IMR-90 (cell line): ENCODE measurements around the gene COX10. TPM values are rescaled to one million over a fixed set of nuclear protein-coding genes. Genes with fewer than 3 reads are reported as not detected.

ENCODE experiments used
- ATAC-seq: fragments of 200-7000 bp; cut with Tn5 transposase; 2 replicates; pipeline ENCODE4 v1.9.1; 2020; ENCODE audit warnings: low read depth, mild to moderate bottlenecking, moderate library complexity
- BruUV-seq: library from RNA; stranded (reverse); fragments of 400-500 nt; replicated peaks from 2 replicates; lab custom pipeline; 2021; lab: Mats Ljungman, UMichigan
- CTCF ChIA-PET: fragments of 300-600 bp; formaldehyde crosslinking; extraction: SDS; loops from one replicate; lab custom pipeline; 2021; ENCODE audit warnings: antibody characterized with exemption; lab: Yijun Ruan, JAX
- POLR2A ChIA-PET: fragments of 300-600 bp; sonication (Branson Sonifier 250); formaldehyde crosslinking; loops from one replicate; lab custom pipeline; 2022; ENCODE audit warnings: antibody characterized with exemption; ENCODE audit not compliant: unreplicated experiment; lab: Charles Lee
- DNase-seq: peaks from one replicate; pipeline ENCODE4 v3.0.0; 2013
- H2AFZ ChIP-seq: replicated peaks from 2 replicates; pipeline ENCODE3; 2013; ENCODE audit warnings: low read length, mild to moderate bottlenecking; ENCODE audit not compliant: poor library complexity
- H2AK5ac ChIP-seq: 2 replicates; pipeline ENCODE4 v1.6.1; 2013; ENCODE audit warnings: low read depth, low read length, inconsistent platforms
- H2AK9ac ChIP-seq: replicated peaks from 2 replicates; pipeline ENCODE3; 2013; ENCODE audit warnings: mild to moderate bottlenecking, low read depth, low read length, moderate library complexity; ENCODE audit not compliant: poor library complexity
- H2BK120ac ChIP-seq: 2 replicates; pipeline ENCODE4 v1.6.1; 2013; ENCODE audit warnings: low read depth, low read length, inconsistent platforms
- H2BK15ac ChIP-seq: 3 replicates; pipeline ENCODE4 v1.6.1; 2013; ENCODE audit warnings: low read depth, low read length, inconsistent platforms
- H2BK20ac ChIP-seq: 2 replicates; pipeline ENCODE4 v1.6.1; 2013; ENCODE audit warnings: low read depth, mild to moderate bottlenecking, inconsistent platforms, low read length, moderate library complexity
- H2BK5ac ChIP-seq: 2 replicates; pipeline ENCODE4 v1.6.1; 2013; ENCODE audit warnings: mild to moderate bottlenecking, low read depth, low read length, inconsistent platforms; ENCODE audit not compliant: poor library complexity, severe bottlenecking
- H3K14ac ChIP-seq: replicated peaks from 2 replicates; pipeline ENCODE4 v1.6.1; 2013; ENCODE audit warnings: low read depth, low read length, inconsistent platforms
- H3K18ac ChIP-seq: 2 replicates; pipeline ENCODE4 v1.6.1; 2013; ENCODE audit warnings: low read depth, low read length, control low read depth
- H3K23ac ChIP-seq: 2 replicates; pipeline ENCODE4 v1.6.1; 2013; ENCODE audit warnings: low read depth, low read length, inconsistent platforms
- H3K27ac ChIP-seq: 2 replicates; pipeline ENCODE4 v1.5.1; 2013; ENCODE audit warnings: mild to moderate bottlenecking, control low read depth, low read length; ENCODE audit not compliant: insufficient read depth
- H3K27me3 ChIP-seq: 2 replicates; pipeline ENCODE4 v1.6.1; 2013; ENCODE audit warnings: low read length; ENCODE audit not compliant: control insufficient read depth, insufficient read depth
- H3K36me3 ChIP-seq: 2 replicates; pipeline ENCODE4 v1.6.1; 2013; ENCODE audit warnings: low read length, mixed read lengths; ENCODE audit not compliant: control insufficient read depth, insufficient read depth
- H3K4ac ChIP-seq: 2 replicates; pipeline ENCODE4 v1.6.1; 2013; ENCODE audit warnings: low read depth, low read length, inconsistent platforms
- H3K4me1 ChIP-seq: 2 replicates; pipeline ENCODE4 v1.6.1; 2013; ENCODE audit warnings: low read length, mixed read lengths; ENCODE audit not compliant: control insufficient read depth, insufficient read depth
- H3K4me2 ChIP-seq: 2 replicates; pipeline ENCODE4 v1.6.1; 2013; ENCODE audit warnings: low read depth, mild to moderate bottlenecking, control low read depth, low read length, moderate library complexity
- H3K4me3 ChIP-seq: 2 replicates; pipeline ENCODE4 v1.5.1; 2013; ENCODE audit warnings: low read depth, mild to moderate bottlenecking, control low read depth, low read length, moderate library complexity; ENCODE audit not compliant: insufficient read depth
- H3K56ac ChIP-seq: 2 replicates; pipeline ENCODE4 v1.6.1; 2013; ENCODE audit warnings: low read length, inconsistent platforms; ENCODE audit not compliant: insufficient read depth; ENCODE audit errors: extremely low read depth
- H3K79me1 ChIP-seq, 2 experiments: 2 replicates each; pipeline ENCODE4 v1.6.1; 2013; ENCODE audit warnings: low read length in 2 of 2, inconsistent platforms in 1 of 2, low read depth in 1 of 2
- H3K9ac ChIP-seq: 2 replicates; pipeline ENCODE4 v1.6.1; 2013; ENCODE audit warnings: low read depth, low read length, control low read depth
- H3K9me1 ChIP-seq: 2 replicates; pipeline ENCODE4 v1.6.1; 2013; ENCODE audit warnings: low read length, inconsistent platforms; ENCODE audit not compliant: insufficient read depth
- H3K9me3 ChIP-seq: 2 replicates; pipeline ENCODE4 v1.6.1; 2013; ENCODE audit warnings: low read length; ENCODE audit not compliant: control insufficient read depth, insufficient read depth
- H4K20me1 ChIP-seq: 2 replicates; pipeline ENCODE4 v1.6.1; 2013; ENCODE audit warnings: low read length, inconsistent platforms; ENCODE audit not compliant: insufficient read depth
- H4K5ac ChIP-seq: 2 replicates; pipeline ENCODE4 v1.6.1; 2013; ENCODE audit warnings: mild to moderate bottlenecking, low read depth, low read length, control low read depth
- H4K8ac ChIP-seq, 2 experiments: 2 replicates each; pipeline ENCODE4 v1.6.1; 2013; ENCODE audit warnings: low read depth in 2 of 2, low read length in 2 of 2, control low read depth in 1 of 2, inconsistent platforms in 1 of 2
- H4K91ac ChIP-seq: 2 replicates; pipeline ENCODE4 v1.6.1; 2013; ENCODE audit warnings: low read depth, low read length, inconsistent platforms; ENCODE audit not compliant: insufficient read depth
- BHLHE40 ChIP-seq: fragments of 150-350 bp; IDR thresholded peaks from 2 replicates; pipeline ENCODE4 v1.6.1; 2016; ENCODE audit warnings: mild to moderate bottlenecking, low read depth, low read length
- CEBPB ChIP-seq: IDR thresholded peaks from 2 replicates; pipeline ENCODE4 v1.6.1; 2012; ENCODE audit warnings: low read depth, low read length, improper control_type of control experiment
- CHD1 ChIP-seq: IDR thresholded peaks from 2 replicates; pipeline ENCODE4 v1.6.1; 2012; ENCODE audit warnings: low read depth, low read length, improper control_type of control experiment
- FOS ChIP-seq: fragments of 150-350 bp; IDR thresholded peaks from 2 replicates; pipeline ENCODE4 v1.6.1; 2016; ENCODE audit warnings: low read depth, low read length
- MAFK ChIP-seq: IDR thresholded peaks from 2 replicates; pipeline ENCODE4 v1.6.1; 2012; ENCODE audit warnings: low read depth, low read length, improper control_type of control experiment
- MAZ ChIP-seq: IDR thresholded peaks from 2 replicates; pipeline ENCODE4 v1.6.1; 2012; ENCODE audit warnings: low read depth, mild to moderate bottlenecking, low read length, improper control_type of control experiment, moderate library complexity, borderline replicate concordance
- MXI1 ChIP-seq: IDR thresholded peaks from 2 replicates; pipeline ENCODE4 v1.6.1; 2012; ENCODE audit warnings: low read depth, mild to moderate bottlenecking, low read length, moderate library complexity, borderline replicate concordance
- NFE2L2 ChIP-seq: fragments of 150-350 bp; IDR thresholded peaks from 2 replicates; pipeline ENCODE4 v1.6.1; 2016; ENCODE audit warnings: low read depth, mild to moderate bottlenecking, low read length
- POLR2A ChIP-seq: IDR thresholded peaks from 2 replicates; pipeline ENCODE4 v1.6.1; 2012; ENCODE audit warnings: mild to moderate bottlenecking, low read depth, low read length
- RAD21 ChIP-seq: IDR thresholded peaks from 2 replicates; pipeline ENCODE4 v1.6.1; 2012; ENCODE audit warnings: low read length, improper control_type of control experiment
- RCOR1 ChIP-seq: IDR thresholded peaks from 2 replicates; pipeline ENCODE4 v1.6.1; 2012; ENCODE audit warnings: mild to moderate bottlenecking, low read length, improper control_type of control experiment; ENCODE audit not compliant: insufficient replicate concordance
- RFX5 ChIP-seq: IDR thresholded peaks from 2 replicates; pipeline ENCODE4 v1.8.0; 2012; ENCODE audit warnings: low read depth, mild to moderate bottlenecking, low read length, moderate library complexity
- SMC3 ChIP-seq: fragments of 150-350 bp; IDR thresholded peaks from 2 replicates; pipeline ENCODE4 v1.6.1; 2016; ENCODE audit warnings: low read depth, mild to moderate bottlenecking, antibody characterized with exemption, low read length, moderate library complexity
- WGBS, 2 experiments: methylation state at CpG; one replicate each; pipeline versions ENCODE4 v1.1.5 to v1.1.7; 2013; ENCODE audit warnings: missing lambda C conversion rate in 2 of 2; ENCODE audit not compliant: insufficient read length in 1 of 2; ENCODE audit errors: extremely low coverage in 2 of 2; 5-methylcytosine and 5-hydroxymethylcytosine counted together
- dilution Hi-C: fragments of 300-500 bp; cut with HindIII; formaldehyde crosslinking; loops from one replicate; pipeline ENCODE4 v1.14.3; 2018; ENCODE audit warnings: low sequenced_read_pairs; ENCODE audit not compliant: unreplicated experiment
- in situ Hi-C: fragments of 300-500 bp; cut with MboI; formaldehyde crosslinking; loops from 3 replicates; pipeline ENCODE4 v1.14.3; 2019; ENCODE audit warnings: low sequenced_read_pairs, inconsistent platforms, mixed read lengths
- intact Hi-C: fragments of 100-400 bp; cut with micrococcal nuclease; formaldehyde crosslinking; loops from 2 replicates; pipeline ENCODE4 v1.10.0; 2022
- polyA plus RNA-seq, 3 experiments: library from polyadenylated mRNA; depleted of rRNA; stranded (reverse); fragments of >200 nt; gene quantifications; 2 replicates each; pipeline ENCODE4 v1.2.3, GENCODE V29; 2012; ENCODE audit warnings: low replicate concordance in 1 of 3
- total RNA-seq: library from RNA; depleted of rRNA; stranded (reverse); fragments of >200 nt; gene quantifications from 2 replicates; pipeline ENCODE4 v1.2.3, GENCODE V29; 2012
- TF ChIP-seq, protein P1 (sequence below): conservative IDR thresholded peaks from 2 replicates; pipeline ENCODE4 v1.5.1; 2012; ENCODE audit warnings: mild to moderate bottlenecking, low read depth, low read length, improper control_type of control experiment
- TF ChIP-seq, protein P2 (sequence below): fragments of 150-350 bp; IDR thresholded peaks from 2 replicates; pipeline ENCODE4 v1.6.1; 2017; ENCODE audit warnings: mild to moderate bottlenecking, antibody characterized with exemption, low read length, low read depth
- TF ChIP-seq, protein P3 (sequence below): fragments of 150-350 bp; IDR thresholded peaks from 2 replicates; pipeline ENCODE4 v1.6.1; 2016; ENCODE audit warnings: low read depth, mild to moderate bottlenecking, low read length, moderate library complexity, borderline replicate concordance

The COX10 gene
- total and polyA plus RNA-seq, 2 of the 4 experiments (the other 2 are of a cell fraction): 15.4 to 16.1 TPM

DNA sequence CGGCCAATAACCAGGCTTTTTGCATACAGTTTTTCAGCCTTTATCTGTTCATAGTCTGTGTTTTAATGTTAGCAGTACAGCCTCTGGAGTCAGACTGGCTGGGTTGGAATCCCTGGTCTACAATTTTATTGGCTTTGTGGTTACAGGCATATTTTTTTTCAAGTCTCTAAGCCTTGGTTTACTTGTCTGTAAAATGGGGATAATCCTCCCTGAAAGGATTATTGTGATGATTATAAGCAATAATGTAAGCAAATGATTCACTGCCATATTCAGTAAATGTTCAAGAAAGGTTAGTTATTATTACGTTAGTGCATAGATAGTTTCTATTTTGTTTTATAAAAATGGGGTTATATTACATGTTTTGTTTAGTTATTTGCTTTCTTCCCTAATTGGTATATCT, 15.7 kb downstream of the COX10 start:
- Histone ChIP-seq H4K5ac (no peak overlapping the region), H2BK15ac (no peak overlapping the region), H3K4me3 (no peak overlapping the region), H3K27me3 (no peaks in the 10 kb centered on the region), H2AFZ (no peak overlapping the region), H2AK5ac (no peak overlapping the region), H3K56ac (no peak overlapping the region), H3K4ac (no peak overlapping the region), H3K9me1 (peaks cover 10% of the 10 kb centered on the region; the same call in 1 of the 2 replicates), H4K91ac (no peak overlapping the region), H3K9me3 (no peaks in the 10 kb centered on the region), H2AK9ac (no peak overlapping the region), H4K20me1 (no peaks in the 10 kb centered on the region), H3K18ac (no peak overlapping the region), H2BK120ac (no peak overlapping the region), H4K8ac (no peak overlapping the region), H3K27ac (no peak overlapping the region), H2BK20ac (no peak overlapping the region), H3K36me3 (0 out of 2 replicates have a peak, but pooled peaks cover 2% of the 10 kb centered on the region), H3K23ac (no peak overlapping the region), H3K9ac (no peak overlapping the region), H2BK5ac (no peak overlapping the region), H3K14ac (no peak overlapping the region), H3K4me1 (peaks cover 2% of the 10 kb centered on the region), H3K79me1 (peaks cover 28 to 35% of the 10 kb centered on the region in 2 experiments), H3K4me2 (no peak overlapping the region)
- intact Hi-C loops (no loop called here), in situ Hi-C loops (no loop called here), dilution Hi-C loops (no loop called here)
- TF ChIP-seq RAD21: no peak
- TF ChIP-seq MAFK: no peak
- TF ChIP-seq RCOR1: no peak
- TF ChIP-seq, protein P1, sequence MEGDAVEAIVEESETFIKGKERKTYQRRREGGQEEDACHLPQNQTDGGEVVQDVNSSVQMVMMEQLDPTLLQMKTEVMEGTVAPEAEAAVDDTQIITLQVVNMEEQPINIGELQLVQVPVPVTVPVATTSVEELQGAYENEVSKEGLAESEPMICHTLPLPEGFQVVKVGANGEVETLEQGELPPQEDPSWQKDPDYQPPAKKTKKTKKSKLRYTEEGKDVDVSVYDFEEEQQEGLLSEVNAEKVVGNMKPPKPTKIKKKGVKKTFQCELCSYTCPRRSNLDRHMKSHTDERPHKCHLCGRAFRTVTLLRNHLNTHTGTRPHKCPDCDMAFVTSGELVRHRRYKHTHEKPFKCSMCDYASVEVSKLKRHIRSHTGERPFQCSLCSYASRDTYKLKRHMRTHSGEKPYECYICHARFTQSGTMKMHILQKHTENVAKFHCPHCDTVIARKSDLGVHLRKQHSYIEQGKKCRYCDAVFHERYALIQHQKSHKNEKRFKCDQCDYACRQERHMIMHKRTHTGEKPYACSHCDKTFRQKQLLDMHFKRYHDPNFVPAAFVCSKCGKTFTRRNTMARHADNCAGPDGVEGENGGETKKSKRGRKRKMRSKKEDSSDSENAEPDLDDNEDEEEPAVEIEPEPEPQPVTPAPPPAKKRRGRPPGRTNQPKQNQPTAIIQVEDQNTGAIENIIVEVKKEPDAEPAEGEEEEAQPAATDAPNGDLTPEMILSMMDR: no peak
- no peak for TF ChIP-seq RFX5
- no peak for TF ChIP-seq BHLHE40
- TF ChIP-seq, protein P2, sequence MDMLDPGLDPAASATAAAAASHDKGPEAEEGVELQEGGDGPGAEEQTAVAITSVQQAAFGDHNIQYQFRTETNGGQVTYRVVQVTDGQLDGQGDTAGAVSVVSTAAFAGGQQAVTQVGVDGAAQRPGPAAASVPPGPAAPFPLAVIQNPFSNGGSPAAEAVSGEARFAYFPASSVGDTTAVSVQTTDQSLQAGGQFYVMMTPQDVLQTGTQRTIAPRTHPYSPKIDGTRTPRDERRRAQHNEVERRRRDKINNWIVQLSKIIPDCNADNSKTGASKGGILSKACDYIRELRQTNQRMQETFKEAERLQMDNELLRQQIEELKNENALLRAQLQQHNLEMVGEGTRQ: no peak
- TF ChIP-seq, protein P3, sequence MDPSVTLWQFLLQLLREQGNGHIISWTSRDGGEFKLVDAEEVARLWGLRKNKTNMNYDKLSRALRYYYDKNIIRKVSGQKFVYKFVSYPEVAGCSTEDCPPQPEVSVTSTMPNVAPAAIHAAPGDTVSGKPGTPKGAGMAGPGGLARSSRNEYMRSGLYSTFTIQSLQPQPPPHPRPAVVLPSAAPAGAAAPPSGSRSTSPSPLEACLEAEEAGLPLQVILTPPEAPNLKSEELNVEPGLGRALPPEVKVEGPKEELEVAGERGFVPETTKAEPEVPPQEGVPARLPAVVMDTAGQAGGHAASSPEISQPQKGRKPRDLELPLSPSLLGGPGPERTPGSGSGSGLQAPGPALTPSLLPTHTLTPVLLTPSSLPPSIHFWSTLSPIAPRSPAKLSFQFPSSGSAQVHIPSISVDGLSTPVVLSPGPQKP: no peak
- TF ChIP-seq SMC3: no peak
- TF ChIP-seq MAZ: no peak
- TF ChIP-seq CHD1: no peak
- no peak for TF ChIP-seq CEBPB
- no peak for TF ChIP-seq MXI1
- no peak for TF ChIP-seq FOS
- TF ChIP-seq POLR2A: no peak
- TF ChIP-seq NFE2L2: no peak
- POLR2A ChIA-PET: no interaction called here
- DNase-seq (no peak), ATAC-seq (no peak)
- CTCF ChIA-PET: interaction anchor here (0.5 kb wide), 1 partner anchor 843 kb away, joined by 6 read pairs; no protein-coding TSS in a partner anchor
- no TSS peak for BruUV-seq
- no CpG with 5 or more reads among the region's 2 CpGs for WGBS, 2 experiments
